ENCODE results near the gene KPNA2. TPM values are rescaled to one million over a fixed set of nuclear protein-coding genes. Genes with fewer than 3 reads are reported as not detected.

The KPNA2 gene
- 10 to 100 TPM in 3 of 4 donors, 1 to 10 TPM in 1; 7.1 to 68.9 (median 39.2) TPM for total RNA-seq

- Histone ChIP-seq H3K27ac (peak within 1 kb of the TSS; percentile 71 to 75), H3K36me3 (no peaks in the 10 kb centered on the region), H3K9me3 (no peaks in the 10 kb centered on the region), H3K27me3 (no peaks in the 10 kb centered on the region), H3K4me3 (peak within 1 kb of the TSS; percentile 76 to 90), H3K4me1 (peaks cover 3 to 4% of the 10 kb centered on the region in 2 donors)
- TF ChIP-seq POLR2A (IDR thresholded peaks at IDR 0.05) (peak; percentile 64 to 73), CTCF (IDR thresholded peaks at IDR 0.05) (peak in 1 of 4 experiments; percentile 9)
- intact Hi-C loops (cut with DNase I; ENCODE audit: low total_unique reads): no loop called here
- DNase-seq: peak; percentile 92 to 95
Observed at GRCh38 chr17:68035523-68036303, at the start of gene KPNA2. Gene KPNA2 (plus strand): TSS chr17:68035735. CDS start chr17:68037133, 1,398 bp downstream.

GRCh38 chr17:67990909-67991308 lies 44.6 kb upstream of the KPNA2 start:
- H3K27ac ChIP-seq: no peak overlapping the region
- no peaks in the 10 kb centered on the region for H3K9me3 ChIP-seq
- TF ChIP-seq CTCF (IDR thresholded peaks at IDR 0.05) (no peak), POLR2A (IDR thresholded peaks at IDR 0.05) (no peak)
- no peak for DNase-seq
- H3K4me1 ChIP-seq: peaks cover 0 to 6% of the 10 kb centered on the region in 2 donors
- intact Hi-C loops (cut with DNase I; ENCODE audit: low total_unique reads): no loop called here
- H3K27me3 ChIP-seq: no peaks in the 10 kb centered on the region
- H3K4me3 ChIP-seq: no peak overlapping the region
- H3K36me3 ChIP-seq: no peaks in the 10 kb centered on the region

GRCh38 chr17:67992548-67993152 lies 42.9 kb upstream of the KPNA2 start:
- H3K27ac ChIP-seq: peak overlapping the region; percentile 92 to 99
- H3K27me3 ChIP-seq: no peaks in the 10 kb centered on the region
- H3K4me3 ChIP-seq: peak overlapping the region; percentile 62 to 75
- no peaks in the 10 kb centered on the region for H3K36me3 ChIP-seq
- TF ChIP-seq POLR2A (IDR thresholded peaks at IDR 0.05) (no peak), CTCF (IDR thresholded peaks at IDR 0.05) (no peak)
- no peaks in the 10 kb centered on the region for H3K9me3 ChIP-seq
- intact Hi-C loops (cut with DNase I; ENCODE audit: low total_unique reads): no loop called here
- DNase-seq: no peak
- H3K4me1 ChIP-seq: peaks cover 0 to 6% of the 10 kb centered on the region in 2 donors

- intact Hi-C loops (cut with DNase I; ENCODE audit: low total_unique reads): no loop called here
- H3K27me3 ChIP-seq: no peaks in the 10 kb centered on the region
- DNase-seq: peak; percentile 74 to 87
- H3K9me3 ChIP-seq: no peaks in the 10 kb centered on the region
- TF ChIP-seq POLR2A (IDR thresholded peaks at IDR 0.05) (peak; percentile 19 to 74), CTCF (IDR thresholded peaks at IDR 0.05) (peak in 3 of 4 experiments; percentile 10 to 28 (median 13))
- peak overlapping the region; percentile 98 to 99 for H3K27ac ChIP-seq
- peak overlapping the region; percentile 81 to 87 for H3K4me3 ChIP-seq
- no peaks in the 10 kb centered on the region for H3K36me3 ChIP-seq
- H3K4me1 ChIP-seq: peaks cover 0 to 6% of the 10 kb centered on the region in 2 donors
Observed at GRCh38 chr17:67993153-67993997, 42.2 kb upstream of the KPNA2 start.

All from uterus (tissue), 4 donors.